ENCODE results near the gene FBXL3. TPM values are rescaled to one million over a fixed set of nuclear protein-coding genes. Genes with fewer than 3 reads are reported as not detected.
A peak's percentile ranks its signal among the peaks of the same experiment; 100 is the strongest.

The FBXL3 gene
- polyA plus RNA-seq, 4 donors = 20.6 to 43.1 (median 30.7) TPM

DNA sequence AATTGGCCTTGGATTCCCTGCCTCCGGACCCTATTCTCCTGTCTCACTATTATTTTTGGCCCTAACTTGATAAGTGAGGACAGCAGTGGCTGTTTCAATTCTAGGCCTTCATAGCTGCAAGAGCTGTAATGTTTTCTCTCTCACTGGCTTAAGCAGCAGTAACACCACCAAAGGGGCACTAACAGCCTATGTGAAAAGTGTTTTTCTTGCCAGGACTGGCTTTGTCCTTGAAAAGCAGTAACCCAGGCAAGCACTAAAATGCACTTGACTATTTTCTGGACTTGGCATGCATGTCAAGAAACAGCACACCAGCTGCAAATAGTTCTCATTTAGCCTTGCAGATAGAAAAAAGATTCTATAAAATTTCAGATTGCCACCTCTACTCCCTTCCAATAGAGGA lies 9.3 kb upstream of the FBXL3 start:
- Histone ChIP-seq H3K4me3 (ENCODE audit: low read depth in 1 of 3, low read length in 3 of 3) (no peak overlapping the region), H3K9me3 (ENCODE audit: control insufficient read depth in 2 of 2, insufficient read depth in 1 of 2, low read depth in 1 of 2, low read length in 1 of 2) (no peaks in the 10 kb centered on the region), H3K27ac (ENCODE audit: low read depth in 1 of 3, low read length in 2 of 3) (no peak overlapping the region), H3K27me3 (ENCODE audit: control insufficient read depth in 3 of 3, insufficient read depth in 3 of 3, low read length in 3 of 3) (no peaks in the 10 kb centered on the region), H3K4me1 (ENCODE audit: control insufficient read depth in 3 of 3, insufficient read depth in 2 of 3, low read depth in 1 of 3, low read length in 2 of 3) (no peaks in the 10 kb centered on the region), H3K36me3 (ENCODE audit: control insufficient read depth in 3 of 3, insufficient read depth in 2 of 3, low read depth in 1 of 3, low read length in 3 of 3) (no peaks in the 10 kb centered on the region)
- no peak for DNase-seq
- 85 to 92% (median 90%) methylated on average over 1 of the region's 1 CpG for WGBS, 3 donors
- no peak for FAIRE-seq

DNA sequence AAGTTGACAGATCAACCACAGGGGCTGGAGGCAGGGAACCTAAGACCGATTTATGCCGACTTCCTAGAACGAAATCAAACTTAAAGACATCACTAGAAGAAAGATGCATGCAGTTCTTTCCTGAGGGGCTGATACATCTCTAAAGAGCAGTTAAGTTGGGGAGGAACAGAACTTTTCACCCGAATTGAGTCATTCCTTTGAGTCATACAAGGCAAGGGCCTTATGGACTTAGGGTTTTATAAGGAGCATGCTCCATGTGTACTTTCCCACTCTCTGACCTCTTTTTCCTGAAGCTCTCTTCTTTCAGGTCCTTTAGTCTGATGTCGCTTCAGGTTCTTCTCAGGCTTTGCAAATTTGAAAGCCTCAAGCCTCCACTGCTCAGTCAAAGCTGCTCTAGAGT lies 7.9 kb upstream of the FBXL3 start:
- no peaks in the 10 kb centered on the region for H3K36me3 ChIP-seq (ENCODE audit: control insufficient read depth in 3 of 3, insufficient read depth in 2 of 3, low read depth in 1 of 3, low read length in 3 of 3)
- H3K4me1 ChIP-seq (ENCODE audit: control insufficient read depth in 3 of 3, insufficient read depth in 2 of 3, low read depth in 1 of 3, low read length in 2 of 3) = no peaks in the 10 kb centered on the region
- no peak overlapping the region for H3K4me3 ChIP-seq (ENCODE audit: low read depth in 1 of 3, low read length in 3 of 3)
- no peaks in the 10 kb centered on the region for H3K9me3 ChIP-seq (ENCODE audit: control insufficient read depth in 2 of 2, insufficient read depth in 1 of 2, low read depth in 1 of 2, low read length in 1 of 2)
- DNase-seq = no peak
- no peak overlapping the region for H3K27ac ChIP-seq (ENCODE audit: low read depth in 1 of 3, low read length in 2 of 3)
- 92 to 95% (median 94%) methylated on average over 5 of the region's 5 CpGs for WGBS, 3 donors
- no peaks in the 10 kb centered on the region for H3K27me3 ChIP-seq (ENCODE audit: control insufficient read depth in 3 of 3, insufficient read depth in 3 of 3, low read length in 3 of 3)
- no peak for FAIRE-seq

DNA sequence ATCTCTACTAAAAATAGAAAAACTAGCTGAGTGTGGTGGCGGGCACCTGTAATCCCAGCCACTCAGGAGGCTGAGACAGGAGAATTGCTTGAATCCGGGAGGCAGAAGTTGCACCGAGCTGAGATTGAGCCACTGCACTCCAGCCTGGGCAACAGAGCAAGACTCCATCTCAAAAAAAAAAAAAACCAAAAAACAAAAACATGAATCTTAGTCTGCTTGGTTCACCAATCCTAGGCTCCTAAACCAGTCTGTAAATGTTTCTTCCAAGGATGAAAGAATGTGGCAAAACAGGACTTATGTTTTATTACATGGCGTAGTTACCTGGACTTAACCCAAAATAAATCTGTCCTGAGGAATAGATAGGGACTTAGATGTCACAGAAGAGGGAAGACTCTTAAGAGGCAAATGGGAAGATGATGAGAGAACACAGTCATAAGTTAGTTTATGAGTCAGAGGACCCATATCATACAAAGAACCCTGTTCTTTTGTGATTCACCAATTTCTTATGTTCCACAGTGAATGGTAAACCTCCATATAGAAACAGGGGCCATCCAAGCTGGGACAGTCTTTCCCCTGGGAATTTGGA lies 6.9 kb upstream of the FBXL3 start:
- no peak for FAIRE-seq
- WGBS, 3 donors = 87 to 91% (median 91%) methylated on average over 4 of the region's 4 CpGs

DNA sequence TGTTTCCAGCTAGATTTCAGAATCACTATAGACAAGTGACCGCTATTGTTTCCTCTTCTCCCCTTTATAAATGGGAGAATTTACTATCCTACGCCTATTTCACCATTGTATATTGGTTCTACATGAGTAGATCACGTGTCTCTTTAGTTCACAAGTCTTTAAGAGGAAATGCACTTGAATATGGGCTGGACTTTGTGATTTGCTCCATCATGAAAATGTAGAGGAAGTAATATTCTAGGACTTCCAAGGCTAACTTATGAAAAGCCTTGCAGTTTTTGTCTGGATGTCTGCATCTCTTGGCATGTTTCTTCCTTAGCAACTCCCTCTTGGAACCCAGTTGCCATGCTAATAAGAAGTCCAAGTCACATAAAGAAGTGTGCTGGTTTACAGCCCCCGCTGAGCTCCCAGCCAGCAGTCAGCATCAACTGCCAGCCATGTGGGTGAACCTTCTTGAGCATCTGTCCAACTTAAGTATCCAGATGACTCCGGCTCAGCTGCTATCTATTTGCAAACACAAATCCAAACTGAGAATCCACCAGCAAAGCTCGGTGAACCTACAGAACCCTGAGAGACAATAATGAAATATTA lies 4.8 kb upstream of the FBXL3 start:
- no peak overlapping the region for H3K4me3 ChIP-seq (ENCODE audit: low read depth in 1 of 3, low read length in 3 of 3)
- FAIRE-seq (no peak), DNase-seq (no peak)
- H3K9me3 ChIP-seq (ENCODE audit: control insufficient read depth in 2 of 2, insufficient read depth in 1 of 2, low read depth in 1 of 2, low read length in 1 of 2) = no peaks in the 10 kb centered on the region
- no peak overlapping the region for H3K27ac ChIP-seq (ENCODE audit: low read depth in 1 of 3, low read length in 2 of 3)
- H3K36me3 ChIP-seq (ENCODE audit: control insufficient read depth in 3 of 3, insufficient read depth in 2 of 3, low read depth in 1 of 3, low read length in 3 of 3) = no peaks in the 10 kb centered on the region
- H3K27me3 ChIP-seq (ENCODE audit: control insufficient read depth in 3 of 3, insufficient read depth in 3 of 3, low read length in 3 of 3) = no peaks in the 10 kb centered on the region
- peaks cover 0 to 4% (median 0%) of the 10 kb centered on the region in 3 donors for H3K4me1 ChIP-seq (ENCODE audit: control insufficient read depth in 3 of 3, insufficient read depth in 2 of 3, low read depth in 1 of 3, low read length in 2 of 3)
- 92 to 96% (median 92%) methylated on average over 6 of the region's 6 CpGs for WGBS, 3 donors

More for the DNA sequence above, 6.9 kb upstream of the FBXL3 start:
- no peak overlapping the region for H3K27ac ChIP-seq (ENCODE audit: low read depth in 1 of 3, low read length in 2 of 3)
- H3K27me3 ChIP-seq (ENCODE audit: control insufficient read depth in 3 of 3, insufficient read depth in 3 of 3, low read length in 3 of 3) = no peaks in the 10 kb centered on the region
- H3K9me3 ChIP-seq (ENCODE audit: control insufficient read depth in 2 of 2, insufficient read depth in 1 of 2, low read depth in 1 of 2, low read length in 1 of 2) = no peaks in the 10 kb centered on the region
- no peak overlapping the region for H3K4me3 ChIP-seq (ENCODE audit: low read depth in 1 of 3, low read length in 3 of 3)
- DNase-seq = no peak
- no peaks in the 10 kb centered on the region for H3K4me1 ChIP-seq (ENCODE audit: control insufficient read depth in 3 of 3, insufficient read depth in 2 of 3, low read depth in 1 of 3, low read length in 2 of 3)
- H3K36me3 ChIP-seq (ENCODE audit: control insufficient read depth in 3 of 3, insufficient read depth in 2 of 3, low read depth in 1 of 3, low read length in 3 of 3) = no peaks in the 10 kb centered on the region

DNA sequence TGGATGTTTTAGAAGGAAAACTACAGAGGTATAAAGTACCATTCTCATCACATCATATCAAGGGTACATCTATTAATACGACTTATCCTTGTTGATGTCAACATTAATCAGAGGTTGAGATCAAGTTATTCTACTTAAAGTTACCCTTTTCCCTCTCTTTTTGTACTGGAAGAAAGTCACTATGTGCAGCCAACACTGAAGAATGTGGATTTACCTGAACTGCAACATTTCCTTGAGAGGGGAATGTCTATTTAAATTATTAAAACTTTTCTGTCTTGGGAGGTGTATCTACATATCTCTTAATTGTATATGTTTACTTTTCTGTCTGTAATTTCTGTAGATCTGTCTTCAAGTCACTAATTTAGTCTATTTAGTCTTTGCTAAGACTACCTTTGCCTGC lies 2.5 kb upstream of the FBXL3 start:
- H3K4me1 ChIP-seq (ENCODE audit: control insufficient read depth in 3 of 3, insufficient read depth in 2 of 3, low read depth in 1 of 3, low read length in 2 of 3) = peaks cover 0 to 4% (median 0%) of the 10 kb centered on the region in 3 donors
- FAIRE-seq (no peak), DNase-seq (no peak)
- H3K4me3 ChIP-seq (ENCODE audit: low read depth in 1 of 3, low read length in 3 of 3) = no peak overlapping the region
- no peaks in the 10 kb centered on the region for H3K27me3 ChIP-seq (ENCODE audit: control insufficient read depth in 3 of 3, insufficient read depth in 3 of 3, low read length in 3 of 3)
- H3K36me3 ChIP-seq (ENCODE audit: control insufficient read depth in 3 of 3, insufficient read depth in 2 of 3, low read depth in 1 of 3, low read length in 3 of 3) = peaks cover 0 to 2% (median 0%) of the 10 kb centered on the region in 3 donors
- 91 to 100% (median 97%) methylated on average over 1 of the region's 1 CpG for WGBS, 3 donors
- H3K9me3 ChIP-seq (ENCODE audit: control insufficient read depth in 2 of 2, insufficient read depth in 1 of 2, low read depth in 1 of 2, low read length in 1 of 2) = no peaks in the 10 kb centered on the region
- no peak overlapping the region for H3K27ac ChIP-seq (ENCODE audit: low read depth in 1 of 3, low read length in 2 of 3)

DNA sequence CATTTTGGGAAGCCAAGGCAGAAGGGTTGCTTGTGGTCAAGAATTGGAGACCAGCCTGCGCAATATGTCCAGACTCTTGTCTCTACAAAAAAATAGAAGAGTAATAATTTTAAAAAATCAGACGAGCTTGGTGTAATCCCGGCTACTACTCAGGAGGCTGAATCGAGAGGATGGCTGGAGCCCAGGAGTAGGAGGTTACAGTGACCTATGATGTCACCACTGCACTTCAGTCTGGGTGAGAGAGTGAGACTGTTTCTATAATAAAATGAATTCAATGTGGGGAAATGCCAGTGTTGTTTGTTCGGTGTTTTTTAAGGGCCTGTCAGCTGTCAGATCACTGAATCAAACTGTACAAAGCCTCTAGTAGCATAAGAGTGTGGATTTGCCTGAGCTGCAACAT lies 1.2 kb upstream of the FBXL3 start:
- Histone ChIP-seq H3K27me3 (ENCODE audit: control insufficient read depth in 3 of 3, insufficient read depth in 3 of 3, low read length in 3 of 3) (no peaks in the 10 kb centered on the region), H3K9me3 (ENCODE audit: control insufficient read depth in 2 of 2, insufficient read depth in 1 of 2, low read depth in 1 of 2, low read length in 1 of 2) (no peaks in the 10 kb centered on the region), H3K36me3 (ENCODE audit: control insufficient read depth in 3 of 3, insufficient read depth in 2 of 3, low read depth in 1 of 3, low read length in 3 of 3) (peaks cover 0 to 2% (median 0%) of the 10 kb centered on the region in 3 donors), H3K27ac (ENCODE audit: low read depth in 1 of 3, low read length in 2 of 3) (no peak overlapping the region), H3K4me1 (ENCODE audit: control insufficient read depth in 3 of 3, insufficient read depth in 2 of 3, low read depth in 1 of 3, low read length in 2 of 3) (peaks cover 0 to 4% (median 0%) of the 10 kb centered on the region in 3 donors), H3K4me3 (ENCODE audit: low read depth in 1 of 3, low read length in 3 of 3) (no peak overlapping the region)
- no peak for FAIRE-seq
- DNase-seq = peak; percentile 11 to 25
- WGBS, 3 donors = 69 to 80% (median 70%) methylated on average over 5 of the region's 5 CpGs

DNA sequence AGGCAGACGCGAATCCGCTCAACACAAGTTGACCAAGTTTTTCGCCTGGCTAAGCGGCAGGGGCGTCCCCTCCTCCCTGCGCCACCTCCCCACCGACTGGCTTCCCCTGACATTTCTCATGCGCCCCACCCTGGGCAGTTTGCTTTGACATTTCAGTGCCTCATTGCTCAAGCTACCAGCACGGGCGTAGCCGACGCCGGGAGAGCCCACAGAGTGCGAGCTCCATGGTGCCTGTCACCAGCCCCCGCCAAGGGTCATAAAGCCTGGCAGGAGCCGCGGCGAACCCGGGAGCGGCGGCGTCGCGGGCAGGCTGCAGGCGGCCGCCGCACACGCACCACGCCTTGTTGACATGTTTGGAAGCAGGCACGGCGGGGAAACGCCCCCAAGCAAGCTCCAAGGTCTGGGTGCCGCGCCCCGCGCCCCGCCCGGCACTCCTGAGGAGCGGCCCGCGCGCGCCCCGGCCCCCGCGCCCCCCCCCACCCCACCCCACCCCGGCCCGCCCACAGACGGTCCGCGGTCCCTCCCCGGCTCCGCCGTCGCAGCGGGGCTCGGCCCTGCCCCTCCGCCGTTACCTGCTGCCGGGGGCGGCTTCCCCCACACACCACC lies 601 bp downstream of the FBXL3 start:
- Histone ChIP-seq H3K4me1 (ENCODE audit: control insufficient read depth in 3 of 3, insufficient read depth in 2 of 3, low read depth in 1 of 3, low read length in 2 of 3) (peaks cover 4 to 9% (median 8%) of the 10 kb centered on the region in 3 donors), H3K9me3 (ENCODE audit: control insufficient read depth in 2 of 2, insufficient read depth in 1 of 2, low read depth in 1 of 2, low read length in 1 of 2) (no peaks in the 10 kb centered on the region), H3K36me3 (ENCODE audit: control insufficient read depth in 3 of 3, insufficient read depth in 2 of 3, low read depth in 1 of 3, low read length in 3 of 3) (peaks cover 0 to 4% (median 0%) of the 10 kb centered on the region in 3 donors), H3K27me3 (ENCODE audit: control insufficient read depth in 3 of 3, insufficient read depth in 3 of 3, low read length in 3 of 3) (no peaks in the 10 kb centered on the region), H3K27ac (ENCODE audit: low read depth in 1 of 3, low read length in 2 of 3) (peak overlapping the region; percentile 98 to 100 (median 100)), H3K4me3 (ENCODE audit: low read depth in 1 of 3, low read length in 3 of 3) (peak overlapping the region; percentile 85 to 100 (median 97))
- 0 to 1% (median 0%) methylated on average over 33 to 61 of the region's 62 CpGs for WGBS, 3 donors
- no peak for FAIRE-seq
- peak; percentile 93 for DNase-seq

DNA sequence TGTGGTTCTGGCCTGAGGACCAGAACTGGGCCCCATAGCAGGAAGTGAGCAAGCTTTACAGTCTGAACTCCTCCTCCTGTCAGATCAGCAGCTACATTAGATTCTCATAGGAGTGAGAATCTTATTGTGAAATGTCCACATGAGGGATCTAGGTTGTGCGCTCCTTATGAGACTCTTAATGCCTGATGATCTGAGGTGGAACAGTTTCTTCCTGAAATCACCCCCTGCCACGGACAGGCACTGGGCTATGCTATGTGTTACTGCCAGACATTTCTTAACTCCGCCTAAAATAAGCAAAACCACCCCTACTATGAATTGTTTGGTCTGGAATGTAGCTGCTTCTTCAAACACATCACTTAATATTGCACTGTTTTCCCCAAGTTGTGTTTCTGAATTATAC lies 4.6 kb downstream of the FBXL3 start:
- DNase-seq (no peak), FAIRE-seq (no peak)
- H3K9me3 ChIP-seq (ENCODE audit: control insufficient read depth in 2 of 2, insufficient read depth in 1 of 2, low read depth in 1 of 2, low read length in 1 of 2) = no peaks in the 10 kb centered on the region
- H3K4me3 ChIP-seq (ENCODE audit: low read depth in 1 of 3, low read length in 3 of 3) = no peak overlapping the region
- H3K27me3 ChIP-seq (ENCODE audit: control insufficient read depth in 3 of 3, insufficient read depth in 3 of 3, low read length in 3 of 3) = no peaks in the 10 kb centered on the region
- peak overlapping the region in 1 of 3 donors; percentile 34 for H3K27ac ChIP-seq (ENCODE audit: low read depth in 1 of 3, low read length in 2 of 3)
- 60 to 73% (median 70%) methylated on average over 3 of the region's 3 CpGs for WGBS, 3 donors
- H3K4me1 ChIP-seq (ENCODE audit: control insufficient read depth in 3 of 3, insufficient read depth in 2 of 3, low read depth in 1 of 3, low read length in 2 of 3) = peaks cover 8 to 13% (median 9%) of the 10 kb centered on the region in 3 donors
- peaks cover 0 to 6% (median 2%) of the 10 kb centered on the region in 3 donors for H3K36me3 ChIP-seq (ENCODE audit: control insufficient read depth in 3 of 3, insufficient read depth in 2 of 3, low read depth in 1 of 3, low read length in 3 of 3)
